Caki2 (cell line): ENCODE data around the gene COL13A1. TPM values are rescaled to one million over a fixed set of nuclear protein-coding genes. Genes with fewer than 3 reads are reported as not detected.

ENCODE experiments used
- DNase-seq: peaks from one replicate; pipeline ENCODE4 v3.0.0-alpha.2; 2015; ENCODE audit warnings: low read depth
- in situ Hi-C: cut with HindIII; loops from 2 replicates; pipeline ENCODE4 v1.10.0; 2016; ENCODE audit warnings: low sequenced_read_pairs, low pct_unique_long_range_greater_than_20kb, mixed read lengths
- total RNA-seq: library from RNA; depleted of rRNA; stranded (reverse); fragments of >200 nt; shearing (Covaris generic); gene quantifications from 2 replicates; pipeline ENCODE4 v1.2.3, GENCODE V29; 2014; ENCODE audit warnings: low replicate concordance; rRNA removed

COL13A1 gene
- not detected in 2 replicates for total RNA-seq

GRCh38 chr10:69801434-69802315 lies at the start of gene COL13A1:
COL13A1 (plus strand) TSS chr10:69801906; CDS start chr10:69802424, 518 bp downstream.
- peak; percentile 42 for DNase-seq

GRCh38 chr10:69752479-69752878 lies 49.2 kb upstream of the COL13A1 start:
- DNase-seq, result no peak
- in situ Hi-C loops, result no loop called here

More at GRCh38 chr10:69801434-69802315, at the start of gene COL13A1:
- in situ Hi-C loops, result no loop called here

- DNase-seq, result no peak
- in situ Hi-C loops, result no loop called here
Measured at GRCh38 chr10:69756279-69756678, 45.4 kb upstream of the COL13A1 start.

- in situ Hi-C loops, result no loop called here
- DNase-seq, result no peak
Measured at GRCh38 chr10:69757206-69757552, 44.5 kb upstream of the COL13A1 start.

- no peak for DNase-seq
- in situ Hi-C loops, result no loop called here
Measured at GRCh38 chr10:69757553-69758309, 44.0 kb upstream of the COL13A1 start.

GRCh38 chr10:69758310-69758728 lies 43.4 kb upstream of the COL13A1 start:
- peak; percentile 16 for DNase-seq

GRCh38 chr10:69759641-69760040 lies 42.1 kb upstream of the COL13A1 start:
- DNase-seq, result no peak
- in situ Hi-C loops, result no loop called here

More at GRCh38 chr10:69758310-69758728, 43.4 kb upstream of the COL13A1 start:
- in situ Hi-C loops, result no loop called here

GRCh38 chr10:69760072-69760471 lies 41.6 kb upstream of the COL13A1 start:
- DNase-seq, result no peak
- in situ Hi-C loops, result no loop called here

GRCh38 chr10:69761320-69761719 lies 40.4 kb upstream of the COL13A1 start:
- no peak for DNase-seq
- in situ Hi-C loops, result no loop called here

GRCh38 chr10:69766161-69766910 lies 35.4 kb upstream of the COL13A1 start:
- no peak for DNase-seq
- in situ Hi-C loops, result no loop called here

GRCh38 chr10:69767793-69768192 lies 33.9 kb upstream of the COL13A1 start:
- DNase-seq, result no peak
- in situ Hi-C loops, result no loop called here

- in situ Hi-C loops, result no loop called here
- DNase-seq, result no peak
Measured at GRCh38 chr10:69768386-69768785, 33.3 kb upstream of the COL13A1 start.

GRCh38 chr10:69769395-69769992 lies 32.2 kb upstream of the COL13A1 start:
- peak; percentile 86 for DNase-seq
- in situ Hi-C loops, result no loop called here

GRCh38 chr10:69772933-69773704 lies 28.6 kb upstream of the COL13A1 start:
- in situ Hi-C loops, result no loop called here
- no peak for DNase-seq

- DNase-seq, result no peak
- in situ Hi-C loops, result no loop called here
Measured at GRCh38 chr10:69774596-69774995, 27.1 kb upstream of the COL13A1 start.

- no peak for DNase-seq
- in situ Hi-C loops, result no loop called here
Measured at GRCh38 chr10:69780077-69780476, 21.6 kb upstream of the COL13A1 start.

- no peak for DNase-seq
- in situ Hi-C loops, result no loop called here
Measured at GRCh38 chr10:69781576-69781975, 20.1 kb upstream of the COL13A1 start.

- in situ Hi-C loops, result no loop called here
- DNase-seq, result no peak
Measured at GRCh38 chr10:69783515-69783914, 18.2 kb upstream of the COL13A1 start.
